ENCODE measurements around the gene KCNG4.

Gene KCNG4

GRCh38 chr16:84267380-84267779 lies 27.6 kb upstream of the KCNG4 start:
- FAIRE-seq: no peak

GRCh38 chr16:84266451-84266850 lies 26.6 kb upstream of the KCNG4 start:
- FAIRE-seq: peak; percentile 96

More at GRCh38 chr16:84267380-84267779, 27.6 kb upstream of the KCNG4 start:
- no peak for DNase-seq (ENCODE audit: insufficient read length, low spot score)

DNA sequence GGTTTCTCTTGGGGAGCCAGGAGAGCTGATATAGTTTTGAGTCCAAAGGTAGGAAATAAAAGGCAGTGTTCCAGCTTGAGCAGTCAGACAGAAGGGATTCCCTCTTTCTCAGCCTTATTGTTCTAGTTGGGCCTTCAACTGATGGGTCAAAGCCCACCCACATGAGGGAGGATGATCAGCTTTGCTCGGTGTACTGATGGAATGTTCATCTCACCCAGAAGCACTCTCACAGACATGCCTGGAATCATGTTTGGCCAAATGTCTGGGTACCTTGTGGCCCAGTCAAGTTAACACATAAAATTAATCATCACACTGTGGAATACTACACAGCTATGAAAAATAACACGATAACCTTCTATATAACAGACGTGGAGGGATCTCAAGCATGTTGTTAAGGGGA lies 23.1 kb upstream of the KCNG4 start:
- FAIRE-seq (no peak), DNase-seq (ENCODE audit: insufficient read length, low spot score) (no peak)

More at GRCh38 chr16:84266451-84266850, 26.6 kb upstream of the KCNG4 start:
- peak; percentile 69 for DNase-seq (ENCODE audit: insufficient read length, low spot score)

DNA sequence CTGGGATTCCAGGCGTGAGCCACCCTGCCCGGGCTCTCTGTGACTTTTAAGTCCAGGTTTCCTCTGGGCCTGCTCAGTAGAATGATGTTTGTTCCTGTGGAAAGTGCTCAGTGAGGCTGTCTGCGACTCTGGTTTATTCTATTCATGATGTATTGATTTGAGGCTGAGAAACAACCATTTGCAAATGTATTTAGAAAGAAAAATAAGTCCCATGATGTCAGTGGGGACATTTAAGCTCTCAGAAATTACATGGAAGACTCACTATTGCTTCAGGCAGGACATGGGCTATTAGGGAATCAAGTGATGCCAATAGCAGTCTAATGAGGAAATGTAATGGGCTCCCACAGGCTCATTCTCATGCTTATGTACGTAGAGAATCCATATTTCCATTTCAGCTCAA lies 22.2 kb upstream of the KCNG4 start:
- no peak for FAIRE-seq
- DNase-seq (ENCODE audit: insufficient read length, low spot score): no peak

- DNase-seq (ENCODE audit: insufficient read length, low spot score): no peak
These were observed 21.1 kb upstream of the KCNG4 start for GRCh38 chr16:84260766-84261554.

GRCh38 chr16:84259691-84260090 lies 19.9 kb upstream of the KCNG4 start:
- DNase-seq (ENCODE audit: insufficient read length, low spot score) (no peak), FAIRE-seq (no peak)

More at GRCh38 chr16:84260766-84261554, 21.1 kb upstream of the KCNG4 start:
- FAIRE-seq: no peak

DNA sequence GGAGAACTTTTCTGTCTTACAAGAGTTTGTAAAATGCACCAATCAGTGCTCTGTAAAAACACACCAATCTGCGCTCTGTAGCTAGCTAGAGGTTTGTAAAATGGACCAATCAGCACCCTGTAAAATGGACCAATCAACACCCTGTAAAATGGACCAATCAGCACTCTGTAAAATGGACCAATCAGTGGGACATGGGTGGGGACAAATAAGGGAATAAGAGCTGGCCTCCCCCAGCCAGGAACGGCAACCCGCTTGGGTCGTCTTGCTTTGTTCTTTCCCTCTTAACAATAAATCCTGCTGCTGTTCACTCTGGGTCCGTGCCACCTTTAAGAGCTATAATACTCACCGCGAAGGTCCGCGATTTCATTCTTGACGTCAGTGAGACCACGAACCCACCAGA lies 18.5 kb upstream of the KCNG4 start:
- no peak for FAIRE-seq
- no peak for DNase-seq (ENCODE audit: insufficient read length, low spot score)

GRCh38 chr16:84255050-84255810 lies 15.4 kb upstream of the KCNG4 start:
- FAIRE-seq (no peak), DNase-seq (ENCODE audit: insufficient read length, low spot score) (no peak)

- no peak for FAIRE-seq
These were observed 14.2 kb upstream of the KCNG4 start for GRCh38 chr16:84254062-84254461.

GRCh38 chr16:84253173-84253572 lies 13.4 kb upstream of the KCNG4 start:
- FAIRE-seq: no peak

More at GRCh38 chr16:84254062-84254461, 14.2 kb upstream of the KCNG4 start:
- DNase-seq (ENCODE audit: insufficient read length, low spot score): no peak

DNA sequence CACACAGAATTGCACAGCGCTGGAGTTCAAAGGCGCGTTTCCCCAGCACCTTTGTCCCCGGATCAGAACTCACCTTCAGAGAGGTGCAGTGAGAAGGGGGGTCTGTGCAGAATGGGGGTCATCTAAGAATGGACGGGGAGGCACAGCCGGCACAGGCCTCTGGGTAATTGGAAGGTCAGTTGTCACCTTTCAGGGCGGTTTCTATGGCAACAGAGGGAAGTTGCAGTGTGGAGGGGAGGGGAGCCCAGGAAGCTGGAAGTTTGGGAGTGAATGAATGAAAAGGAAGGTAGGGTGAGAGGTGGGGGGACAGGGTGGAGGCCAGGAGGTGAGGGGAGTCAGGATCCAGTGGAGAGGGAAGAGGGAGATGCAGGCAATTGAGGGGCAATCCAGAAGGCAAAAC lies 12.4 kb upstream of the KCNG4 start:
- FAIRE-seq: no peak

More at GRCh38 chr16:84253173-84253572, 13.4 kb upstream of the KCNG4 start:
- DNase-seq (ENCODE audit: insufficient read length, low spot score): no peak

GRCh38 chr16:84247844-84248243 lies 8.0 kb upstream of the KCNG4 start:
- FAIRE-seq (no peak), DNase-seq (ENCODE audit: insufficient read length, low spot score) (peak; percentile 51)

More for the DNA sequence above, 12.4 kb upstream of the KCNG4 start:
- DNase-seq (ENCODE audit: insufficient read length, low spot score): no peak

GRCh38 chr16:84247331-84247730 lies 7.5 kb upstream of the KCNG4 start:
- DNase-seq (ENCODE audit: insufficient read length, low spot score) (no peak), FAIRE-seq (no peak)

GRCh38 chr16:84246679-84247077 lies 6.9 kb upstream of the KCNG4 start:
- FAIRE-seq (no peak), DNase-seq (ENCODE audit: insufficient read length, low spot score) (no peak)

DNA sequence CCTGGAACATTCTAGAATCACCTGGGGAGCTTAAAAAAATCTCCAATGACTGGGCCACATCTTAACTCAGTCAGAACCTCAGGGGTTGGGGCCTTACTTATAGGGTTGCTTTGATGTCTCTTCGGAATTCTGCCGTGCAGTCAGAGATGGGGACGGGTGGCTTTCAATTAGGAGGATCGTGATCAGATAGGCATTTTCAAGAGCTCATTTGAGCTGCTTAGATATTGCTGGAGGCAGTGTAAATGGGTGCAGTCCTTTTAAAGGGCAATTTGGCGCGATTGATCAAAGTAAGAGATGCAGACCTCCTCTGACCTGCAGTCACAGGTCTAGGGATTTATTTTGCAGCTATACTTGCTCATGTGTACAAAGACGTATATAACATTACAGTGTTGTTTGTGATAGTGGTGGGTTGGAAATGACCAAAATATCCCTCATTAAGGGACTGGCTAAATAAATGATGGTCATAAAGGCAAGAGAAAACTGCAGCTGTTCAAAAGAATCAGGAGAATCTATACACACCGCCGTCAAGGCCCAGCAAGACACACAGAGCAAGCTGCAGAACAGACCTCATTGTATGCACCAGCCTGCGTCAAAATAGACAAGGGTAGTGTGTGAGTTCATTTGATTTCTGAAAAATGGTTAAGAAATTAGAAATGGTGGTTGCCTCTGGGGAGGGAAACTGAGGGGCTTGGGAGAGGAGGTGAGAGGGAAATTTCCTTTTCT lies 6.3 kb upstream of the KCNG4 start:
- peak; percentile 52 for FAIRE-seq
- DNase-seq (ENCODE audit: insufficient read length, low spot score): no peak

- FAIRE-seq (no peak), DNase-seq (ENCODE audit: insufficient read length, low spot score) (no peak)
These were observed 4.9 kb upstream of the KCNG4 start for GRCh38 chr16:84244728-84245127.

- DNase-seq (ENCODE audit: insufficient read length, low spot score) (no peak), FAIRE-seq (no peak)
These were observed 3.9 kb upstream of the KCNG4 start for GRCh38 chr16:84243732-84244131.

DNA sequence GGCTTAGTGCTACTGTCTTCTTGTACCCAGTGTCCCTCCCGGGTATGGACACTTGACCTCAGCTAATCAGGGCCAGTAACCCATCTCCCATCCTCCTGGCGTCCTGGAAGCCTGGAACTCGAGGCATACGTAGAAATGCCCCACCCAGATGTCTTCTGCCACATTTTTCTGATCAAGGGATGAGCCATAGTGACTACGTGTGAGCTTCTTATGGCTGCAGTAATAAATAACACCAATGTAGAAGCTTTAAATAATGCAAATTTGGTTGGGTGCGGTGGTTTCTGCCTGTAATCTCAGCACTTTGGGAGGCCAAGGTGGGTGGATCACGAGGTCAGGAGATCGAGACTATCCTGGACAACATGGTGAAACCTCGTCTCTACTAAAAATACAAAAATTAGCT lies 3.0 kb upstream of the KCNG4 start:
- DNase-seq (ENCODE audit: insufficient read length, low spot score): no peak
- no peak for FAIRE-seq

DNA sequence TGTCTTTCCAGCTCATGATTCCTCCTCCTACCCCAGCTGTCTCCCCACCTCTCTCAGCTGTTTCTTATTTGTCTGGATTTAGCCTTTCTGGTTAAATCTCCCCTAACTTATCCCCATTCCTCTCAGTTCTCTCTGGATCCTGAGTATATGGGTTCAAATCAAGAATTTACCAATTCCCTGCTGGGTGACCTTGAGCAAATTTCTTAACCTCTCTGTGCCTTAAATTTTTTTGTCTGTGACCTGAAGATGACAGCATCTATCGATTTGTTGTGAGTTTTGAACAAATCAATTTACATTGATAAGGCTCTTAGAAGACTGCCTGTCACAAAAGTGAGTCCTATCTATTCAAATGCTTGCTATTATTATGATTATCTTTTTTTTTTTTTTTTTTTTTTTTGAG lies 2.0 kb upstream of the KCNG4 start:
- no peak for DNase-seq (ENCODE audit: insufficient read length, low spot score)
- FAIRE-seq: no peak

- no peak for DNase-seq (ENCODE audit: insufficient read length, low spot score)
- FAIRE-seq: no peak
These were observed 643 bp upstream of the KCNG4 start for GRCh38 chr16:84240455-84240854.

- DNase-seq (ENCODE audit: insufficient read length, low spot score) (no peak), FAIRE-seq (no peak)
These were observed 557 bp downstream of the KCNG4 start for GRCh38 chr16:84239141-84239769.
